ENCODE results near the gene LEKR1. TPM values are rescaled to one million over a fixed set of nuclear protein-coding genes. Genes with fewer than 3 reads are reported as not detected.

The LEKR1 gene
- total and polyA plus RNA-seq, 9 of the 15 experiments (the other 6 are each of a cell fraction or from before 2014, with no cell fraction given), result 0.76 to 1.8 (median 1.2) TPM

DNA sequence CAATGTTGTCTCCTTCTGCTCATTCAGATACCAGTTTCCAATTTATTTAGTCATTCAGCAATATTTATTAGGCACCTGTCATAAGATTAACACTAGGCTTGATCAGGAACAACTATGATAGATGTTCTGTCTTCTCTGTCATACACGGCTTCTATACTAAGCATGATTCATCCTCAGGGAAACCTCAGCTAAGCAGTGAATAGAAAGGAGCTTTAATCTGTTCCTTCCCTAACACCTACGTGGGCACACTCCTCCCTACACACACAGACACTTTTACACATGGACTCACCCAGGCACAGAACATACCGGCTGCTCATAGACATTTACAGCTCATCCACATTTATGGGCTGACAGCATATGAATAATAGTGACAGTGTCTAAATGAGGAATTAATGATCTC lies 136.9 kb downstream of the LEKR1 start:
- Histone ChIP-seq H3K9me3 (replicated peaks; ENCODE audit: control insufficient read depth, insufficient read depth, low read depth, low read length) (no peaks in the 10 kb centered on the region), H3K4me3 (no peak overlapping the region), H3K4me2 (ENCODE audit: insufficient read depth, low read length) (no peak overlapping the region), H3K79me2 (ENCODE audit: control insufficient read depth, insufficient read depth, low read length) (no peaks in the 10 kb centered on the region), H3K4me1 (replicated peaks in 1 of 2; ENCODE audit: control insufficient read depth in 2 of 2, insufficient read depth in 2 of 2, low read length in 2 of 2) (no peaks in the 10 kb centered on the region), H3K36me3 (ENCODE audit: control insufficient read depth, insufficient read depth, low read length) (no peaks in the 10 kb centered on the region), H3K9me1 (ENCODE audit: control insufficient read depth, insufficient read depth, low read length) (no peaks in the 10 kb centered on the region), H4K20me1 (replicated peaks; ENCODE audit: control insufficient read depth, insufficient read depth, low read length) (no peaks in the 10 kb centered on the region), H3K27me3 (ENCODE audit: control insufficient read depth in 2 of 2, insufficient read depth in 2 of 2, low read length in 2 of 2) (no peaks in the 10 kb centered on the region), H3K9ac (ENCODE audit: insufficient read depth in 1 of 2, low read depth in 2 of 2, low read length in 2 of 2) (no peak overlapping the region), H3K27ac (ENCODE audit: extremely low read depth, low read depth, low read length) (no peak overlapping the region), H2AFZ (ENCODE audit: low read depth, low read length) (no peak overlapping the region)
- POLR2A ChIA-PET, result interaction anchor here (1.9 kb wide), 1 partner anchor 9 kb away, joined by 4 read pairs; no protein-coding TSS in a partner anchor
- intact Hi-C loops (cut with micrococcal nuclease), result no loop called here
- in situ Hi-C loops (cut with MboI), result no loop called here
- CTCF ChIA-PET (ENCODE audit: low intra/inter-chr PET ratio), result no interaction called here
- no TSS peak for BruUV-seq (replicated peaks)
- DNase-seq (ENCODE audit: extremely low read depth in 1 of 4, low spot score in 3 of 4) (no peak), ATAC-seq (no peak), FAIRE-seq (no peak)
- WGBS (ENCODE audit: insufficient coverage, low coverage, missing lambda C conversion rate), result 2% methylated on average over 3 of the region's 3 CpGs
- TF ChIP-seq SIN3A (IDR thresholded peaks at IDR 0.05; ENCODE audit: borderline replicate concordance in 2 of 2, control insufficient read depth in 1 of 2, low read depth in 2 of 2, low read length in 2 of 2) (no peak), SUPT5H (IDR thresholded peaks at IDR 0.05) (no peak), ZNF583 (CRISPR knock-in tag; IDR thresholded peaks at IDR 0.05) (no peak), NFRKB (IDR thresholded peaks at IDR 0.05; ENCODE audit: low read depth) (no peak), EWSR1 (IDR thresholded peaks at IDR 0.05; ENCODE audit: borderline replicate concordance, low read depth, partially characterized antibody) (no peak), SMAD4 (CRISPR knock-in tag; conservative IDR thresholded peaks at IDR 0.05) (no peak), POLR2G (IDR thresholded peaks at IDR 0.05; ENCODE audit: low read depth, low read length) (no peak)
- TF ChIP-seq, protein P1, sequence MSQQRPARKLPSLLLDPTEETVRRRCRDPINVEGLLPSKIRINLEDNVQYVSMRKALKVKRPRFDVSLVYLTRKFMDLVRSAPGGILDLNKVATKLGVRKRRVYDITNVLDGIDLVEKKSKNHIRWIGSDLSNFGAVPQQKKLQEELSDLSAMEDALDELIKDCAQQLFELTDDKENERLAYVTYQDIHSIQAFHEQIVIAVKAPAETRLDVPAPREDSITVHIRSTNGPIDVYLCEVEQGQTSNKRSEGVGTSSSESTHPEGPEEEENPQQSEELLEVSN (IDR thresholded peaks at IDR 0.05; ENCODE audit: borderline replicate concordance in 1 of 2, extremely low read depth in 1 of 2, insufficient read depth in 1 of 2, insufficient read length in 1 of 2, low read depth in 1 of 2, low read length in 1 of 2, poor library complexity in 1 of 2, severe bottlenecking in 1 of 2), result no peak

Measured in K562 (cell line).